ENCODE measurements around the gene FHIT.

The FHIT gene

DNA sequence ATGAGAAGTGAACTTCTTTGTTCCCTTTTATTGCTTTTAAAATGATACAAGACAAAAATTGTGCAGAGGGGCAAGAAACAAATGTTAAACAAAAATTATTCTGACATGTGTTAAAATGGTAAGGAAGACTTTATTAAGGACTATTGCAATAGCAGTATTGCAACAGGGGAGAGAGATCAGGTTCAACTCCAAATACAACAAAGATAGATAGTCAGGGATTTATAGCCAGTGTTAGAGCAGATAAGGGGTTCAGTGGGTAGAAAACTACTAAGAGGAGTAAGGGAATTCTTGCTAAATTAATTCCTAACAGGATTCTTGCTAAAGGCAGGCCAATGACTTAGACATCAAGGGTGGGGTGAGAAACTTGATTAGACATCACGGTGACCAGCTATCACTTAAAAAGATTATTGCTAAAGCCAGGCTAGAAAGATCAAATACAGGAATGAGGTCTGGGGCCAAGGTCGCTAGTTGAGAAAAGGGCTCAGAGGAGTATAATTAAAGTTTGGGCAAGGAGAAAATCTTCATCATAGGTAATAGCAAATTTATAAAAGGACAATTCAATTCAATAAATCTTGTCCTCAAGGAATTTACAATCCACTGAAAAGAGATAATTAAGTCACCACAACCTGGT, 81.5 kb downstream of the FHIT start:
- DNase-seq (ENCODE audit: low read depth, low spot score) = no peak

GRCh38 chr3:61168286-61168685, 83.0 kb downstream of the FHIT start:
- peak; percentile 5 for DNase-seq (ENCODE audit: low read depth, low spot score)

DNA sequence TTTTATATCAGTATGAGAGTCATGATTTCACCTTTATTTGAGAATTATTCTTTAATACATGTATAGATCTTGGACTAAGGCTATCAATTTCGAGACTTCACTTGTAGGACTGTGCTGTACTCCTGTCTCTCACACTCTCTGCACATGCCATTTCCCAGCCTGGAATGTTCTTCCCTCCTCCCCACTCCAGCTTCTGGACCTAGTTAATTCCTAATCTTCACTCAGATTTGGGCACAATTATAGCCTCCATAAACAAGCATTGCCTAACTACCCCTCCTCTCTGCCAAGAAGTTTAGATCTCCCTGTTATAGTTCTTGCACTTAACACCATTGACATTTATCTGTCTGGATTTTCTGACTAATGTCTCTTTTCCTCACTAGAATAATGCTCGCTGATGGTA, 88.3 kb downstream of the FHIT start:
- no peak for DNase-seq (ENCODE audit: low read depth, low spot score)

DNA sequence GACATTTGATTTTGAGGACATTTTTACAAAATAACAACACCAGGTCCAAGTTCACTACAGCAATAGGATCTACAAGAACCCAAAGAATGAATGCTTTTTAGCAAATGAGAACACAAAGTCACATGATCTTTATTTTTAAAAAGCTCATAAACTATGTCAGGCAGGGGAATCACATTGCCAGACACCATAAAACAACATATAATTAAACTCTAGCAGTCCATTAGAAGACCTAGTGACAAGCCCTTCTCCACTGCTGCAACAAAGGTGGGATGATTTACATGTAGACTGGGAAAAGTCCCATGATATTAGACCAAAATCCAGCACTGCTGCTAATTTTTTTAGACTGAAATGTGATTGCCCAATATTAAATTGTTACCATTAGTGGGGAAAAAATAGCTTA, 92.6 kb downstream of the FHIT start:
- no peak for DNase-seq (ENCODE audit: low read depth, low spot score)

DNA sequence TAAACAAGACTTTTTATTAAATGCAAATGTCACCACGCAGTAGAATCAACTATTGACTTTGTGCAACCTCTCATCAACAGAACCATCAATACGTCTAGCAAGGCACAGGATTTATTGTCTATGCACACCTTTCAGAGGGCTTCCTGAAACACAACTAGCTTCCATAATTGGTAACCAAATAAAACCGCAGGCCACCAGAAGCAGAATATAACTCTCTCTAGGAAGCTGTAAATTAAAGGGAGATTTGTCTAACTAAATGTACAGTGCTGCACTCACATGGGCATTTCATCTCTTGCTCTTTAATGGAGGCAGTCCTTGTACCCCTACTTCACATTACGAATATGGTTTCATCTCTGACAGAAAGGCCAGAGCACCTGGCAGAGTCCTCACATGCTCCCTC, 93.0 kb downstream of the FHIT start:
- DNase-seq (ENCODE audit: low read depth, low spot score) = no peak

DNA sequence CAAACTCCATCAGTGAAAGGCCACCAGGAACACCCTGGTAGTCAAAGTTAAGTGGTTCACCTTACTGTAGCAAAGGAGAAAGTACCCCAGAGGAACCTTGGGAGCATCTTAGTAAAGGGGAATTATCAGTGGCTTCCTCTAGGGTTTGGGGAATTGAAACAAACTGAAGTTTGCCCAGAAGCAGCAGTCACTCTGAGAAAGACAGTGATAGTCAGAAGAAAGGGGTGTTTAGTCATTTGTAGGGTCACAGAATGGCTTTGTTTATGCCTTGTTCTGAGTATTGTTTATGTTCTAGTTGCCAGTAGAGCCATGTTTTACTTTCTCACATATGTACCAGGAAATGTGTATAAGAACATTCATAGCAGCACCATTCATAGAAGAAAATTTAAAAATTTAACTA, 93.8 kb downstream of the FHIT start:
- DNase-seq (ENCODE audit: low read depth, low spot score) = no peak

DNA sequence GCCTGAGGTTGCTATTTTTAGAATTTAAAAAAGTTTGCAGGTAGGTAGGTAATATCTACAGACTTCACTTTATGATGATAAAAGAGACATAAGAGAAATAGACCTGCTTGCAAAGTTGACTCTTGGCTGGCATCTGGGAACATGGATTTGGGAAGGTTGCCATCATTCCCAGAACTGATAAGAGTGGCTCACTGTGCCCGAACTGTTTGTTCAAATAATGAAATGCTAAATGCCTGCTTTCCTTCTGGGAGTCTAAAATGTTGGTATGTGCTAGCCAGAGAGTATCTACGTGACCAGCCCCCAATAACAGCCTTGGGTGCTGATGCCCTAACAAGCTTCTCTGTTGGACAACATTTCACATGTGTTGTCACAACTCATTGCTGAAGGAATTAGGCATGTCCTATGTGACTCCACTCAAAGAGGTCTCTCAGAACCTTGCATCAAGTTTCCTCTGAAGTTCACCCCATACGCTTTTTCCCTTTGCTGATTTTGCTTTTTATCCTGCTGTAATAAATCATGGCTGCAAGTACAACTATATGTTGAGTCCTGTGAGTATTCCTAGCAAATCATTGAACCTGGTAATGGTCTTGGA, 95.5 kb downstream of the FHIT start:
- no peak for DNase-seq (ENCODE audit: low read depth, low spot score)

DNA sequence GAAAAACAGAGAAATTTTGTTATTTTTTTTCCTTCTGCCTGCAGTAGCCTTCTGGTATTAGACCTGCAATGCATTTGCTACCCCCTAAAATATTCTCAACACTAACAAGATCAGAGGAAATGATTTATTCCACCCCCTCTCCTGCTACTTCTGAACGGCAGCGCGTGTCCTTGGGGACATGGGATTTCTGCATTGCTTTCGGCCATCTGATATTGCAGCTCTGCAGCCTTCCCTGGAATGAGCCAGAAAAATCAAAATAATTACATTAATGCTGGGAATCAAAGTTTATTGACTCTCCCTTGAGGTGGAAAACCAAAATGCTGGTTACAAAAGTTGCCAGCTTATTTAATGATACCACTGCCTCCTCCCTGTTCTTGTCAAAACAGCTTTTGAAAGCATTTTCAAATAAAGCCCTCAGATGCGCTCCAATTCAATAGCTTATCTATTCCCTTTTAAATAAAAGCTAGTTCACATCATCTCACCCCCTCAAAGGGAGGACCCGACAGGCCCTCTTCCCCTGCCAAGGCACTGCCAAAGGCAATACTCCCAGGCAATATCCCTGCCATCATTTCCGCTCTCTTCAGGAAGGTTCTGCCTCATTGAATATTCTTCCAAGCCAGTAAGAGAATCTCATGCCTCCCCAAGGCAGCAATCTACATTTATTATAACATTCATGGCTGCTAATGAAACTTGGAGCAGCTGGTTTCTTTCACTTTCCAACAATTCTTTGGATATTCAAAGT, 96.6 kb downstream of the FHIT start:
- no peak for DNase-seq (ENCODE audit: low read depth, low spot score)

DNA sequence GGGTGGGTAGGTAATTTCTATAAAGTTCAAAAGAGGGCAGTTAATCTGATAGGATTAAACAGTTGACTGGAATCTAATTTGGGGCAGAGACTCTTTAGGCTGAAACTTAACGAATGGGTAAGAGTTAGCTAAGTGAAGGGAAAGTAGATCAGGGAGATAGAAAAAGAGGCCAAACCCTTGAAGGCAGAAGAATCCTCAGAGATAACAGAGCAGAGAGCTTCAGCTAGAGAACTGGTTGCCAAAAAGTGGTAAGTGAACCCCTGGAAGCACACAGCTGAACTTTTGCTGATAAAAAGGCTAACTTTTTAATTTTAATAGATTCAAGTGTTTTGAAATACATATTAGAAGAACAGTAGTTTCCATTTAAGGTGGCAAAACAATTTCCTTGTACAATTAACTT, 99.2 kb downstream of the FHIT start:
- no peak for DNase-seq (ENCODE audit: low read depth, low spot score)

DNA sequence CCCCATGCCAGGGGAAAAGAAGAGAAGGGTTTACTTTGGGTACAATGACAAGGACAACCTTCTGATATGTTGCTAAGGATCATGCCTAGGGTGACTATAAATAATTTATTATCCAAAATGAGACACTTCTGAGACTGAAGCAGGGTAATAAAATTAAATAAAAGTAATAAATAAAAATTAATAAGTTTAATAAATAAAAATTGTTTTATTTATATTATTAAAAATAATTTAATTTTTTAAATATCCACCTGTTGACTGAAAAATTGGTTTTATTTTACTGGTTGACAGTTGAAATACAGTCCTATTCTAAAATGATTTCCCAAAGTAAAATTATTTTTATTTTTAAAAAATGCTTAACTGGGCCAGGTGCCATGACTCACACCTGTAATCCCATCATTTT, 102.0 kb downstream of the FHIT start:
- DNase-seq (ENCODE audit: low read depth, low spot score) = no peak

- no peak for DNase-seq (ENCODE audit: low read depth, low spot score)
These were observed 105.0 kb downstream of the FHIT start for GRCh38 chr3:61146010-61146890.

- DNase-seq (ENCODE audit: low read depth, low spot score) = peak; percentile 33
These were observed 109.6 kb downstream of the FHIT start for GRCh38 chr3:61141697-61142096.

GRCh38 chr3:61141227-61141626, 110.0 kb downstream of the FHIT start:
- peak; percentile 63 for DNase-seq (ENCODE audit: low read depth, low spot score)

GRCh38 chr3:61139686-61140085, 111.6 kb downstream of the FHIT start:
- no peak for DNase-seq (ENCODE audit: low read depth, low spot score)

GRCh38 chr3:61138401-61138800, 112.9 kb downstream of the FHIT start:
- no peak for DNase-seq (ENCODE audit: low read depth, low spot score)

DNA sequence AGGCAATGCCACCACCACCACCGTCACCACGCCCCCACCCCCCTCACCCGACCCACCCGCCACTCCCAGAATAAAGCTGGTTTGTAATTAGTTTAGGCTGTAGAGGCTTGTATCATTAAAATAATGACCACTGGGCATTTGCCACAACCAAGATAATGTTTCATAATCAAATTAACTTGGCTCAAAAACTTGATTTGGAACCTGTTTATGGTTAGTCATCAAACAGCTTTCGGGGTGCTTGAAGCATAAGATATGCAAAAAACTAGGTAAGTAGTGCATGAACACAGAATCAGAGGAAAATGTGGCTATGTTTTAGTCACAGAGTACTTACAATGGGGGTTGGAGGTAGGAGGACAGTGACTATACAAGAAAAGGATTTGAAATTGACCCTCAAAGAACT, 115.1 kb downstream of the FHIT start:
- no peak for DNase-seq (ENCODE audit: low read depth, low spot score)

- no peak for DNase-seq (ENCODE audit: low read depth, low spot score)
These were observed 116.7 kb downstream of the FHIT start for GRCh38 chr3:61134532-61134931.

DNA sequence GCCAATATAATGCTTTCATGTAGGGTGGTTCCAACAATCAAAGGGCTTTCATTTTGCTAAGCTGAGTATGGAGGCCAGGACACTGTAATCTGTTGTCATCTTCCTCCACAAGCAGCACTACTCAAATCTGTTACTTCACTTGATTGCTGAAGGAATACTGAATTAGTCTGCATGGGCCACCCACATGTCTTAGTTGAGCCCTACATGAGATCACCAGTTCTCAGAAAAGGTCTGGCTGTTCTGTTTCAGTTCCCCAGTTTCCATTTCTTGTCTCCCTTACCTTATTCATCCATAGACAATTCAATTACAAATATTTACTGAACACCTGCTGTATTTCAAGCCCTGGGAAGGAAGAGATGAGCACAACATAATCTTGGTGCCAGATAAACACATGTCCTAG, 119.2 kb downstream of the FHIT start:
- no peak for DNase-seq (ENCODE audit: low read depth, low spot score)

- no peak for DNase-seq (ENCODE audit: low read depth, low spot score)
These were observed 132.4 kb downstream of the FHIT start for GRCh38 chr3:61118830-61119229.

DNA sequence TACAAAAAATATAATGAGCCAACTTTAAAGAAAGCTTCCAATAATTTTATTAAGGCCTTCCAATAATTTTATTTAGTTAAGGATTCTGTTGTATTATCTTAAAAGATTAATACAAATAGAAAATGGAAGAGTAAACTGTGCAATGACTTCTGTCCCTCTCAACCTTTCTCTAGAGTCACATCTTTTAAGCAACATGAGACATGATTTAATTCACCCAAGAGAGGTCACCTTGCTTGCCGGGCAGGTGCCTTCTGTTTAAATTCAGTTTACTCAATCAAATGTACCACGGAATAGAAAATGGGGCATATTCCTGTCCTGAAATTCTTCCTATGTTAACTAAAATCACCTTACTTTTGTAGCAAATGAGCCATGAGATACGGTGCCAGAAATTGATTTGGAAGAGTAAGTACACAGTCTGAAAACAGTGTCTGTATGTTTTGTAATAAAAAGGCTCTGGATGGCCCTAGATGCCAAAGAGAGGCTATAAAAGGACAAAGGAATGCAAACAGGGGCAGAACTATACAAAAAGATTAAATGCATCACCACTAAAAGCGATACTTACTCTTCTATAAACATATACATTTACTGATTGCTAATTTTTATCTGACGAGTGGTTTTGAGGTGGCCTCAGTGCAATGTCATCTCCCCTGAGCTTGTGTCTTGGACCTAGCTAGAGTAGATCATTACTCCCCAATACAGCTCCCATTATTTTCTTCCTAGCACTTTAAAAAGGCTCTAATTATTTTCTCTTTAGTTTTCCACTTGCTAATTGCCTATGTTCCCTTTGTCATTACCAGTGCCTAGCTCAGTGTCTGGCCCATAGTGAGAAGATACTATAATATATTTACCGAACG, 134.0 kb downstream of the FHIT start:
- DNase-seq (ENCODE audit: low read depth, low spot score) = no peak

GRCh38 chr3:61114316-61114953, 136.8 kb downstream of the FHIT start:
- no peak for DNase-seq (ENCODE audit: low read depth, low spot score)
